ENCODE results near the gene TMEM223. TPM values are rescaled to one million over a fixed set of nuclear protein-coding genes. Genes with fewer than 3 reads are reported as not detected.

TMEM223 gene
- polyA plus RNA-seq, 1 donor from 2014 or later = 16.5 TPM

- H3K9ac ChIP-seq (ENCODE audit: low read length) = no peak overlapping the region
Observed at GRCh38 chr11:62788991-62789390, 2.8 kb downstream of the TMEM223 start.

GRCh38 chr11:62787005-62787759 lies 4.6 kb downstream of the TMEM223 start, which contains the start of gene TMEM179B:
Gene TMEM179B (plus strand): TSS chr11:62787402. CDS start chr11:62787432, 30 bp downstream.
- TF ChIP-seq SMC3 (conservative IDR thresholded peaks at IDR 0.05; ENCODE audit: poor library complexity) (peak; percentile 52), CTCF (IDR thresholded peaks at IDR 0.05; ENCODE audit: poor library complexity, severe bottlenecking) (peak; percentile 59), TAF1 (IDR thresholded peaks at IDR 0.05; ENCODE audit: low read depth) (peak; percentile 66), EZH2 (IDR thresholded peaks at IDR 0.05; ENCODE audit: borderline replicate concordance, insufficient read depth, low read length, poor library complexity, severe bottlenecking) (no peak), MXI1 (conservative IDR thresholded peaks at IDR 0.05; ENCODE audit: poor library complexity, severe bottlenecking) (peak; percentile 87), RAD21 (conservative IDR thresholded peaks at IDR 0.05) (peak; percentile 41), EP300 (conservative IDR thresholded peaks at IDR 0.05; ENCODE audit: poor library complexity, severe bottlenecking) (peak; percentile 56), POLR2AphosphoS5 (IDR thresholded peaks at IDR 0.05) (peak; percentile 97), REST (IDR thresholded peaks at IDR 0.05; ENCODE audit: borderline replicate concordance) (peak; percentile 69)
- Histone ChIP-seq H3F3A (ENCODE audit: insufficient read depth, low read length, poor library complexity, severe bottlenecking) (peaks cover 2% of the 10 kb centered on the region), H2AFZ (ENCODE audit: low read depth, low read length) (peak within 1 kb of the TSS; percentile 63), H3K9me2 (ENCODE audit: insufficient read depth, low read length) (no peaks in the 10 kb centered on the region), H3K4me2 (ENCODE audit: low read length) (peak within 1 kb of the TSS; percentile 56), H4K20me1 (ENCODE audit: insufficient read depth) (no peaks in the 10 kb centered on the region), H3K27me3 (ENCODE audit: insufficient read depth, low read depth, low read length) (no peaks in the 10 kb centered on the region), H3K79me2 (replicated peaks; ENCODE audit: insufficient read depth, low read length) (peaks cover 10% of the 10 kb centered on the region), H3K9ac (ENCODE audit: low read length) (peak within 1 kb of the TSS; percentile 87), H3K27ac (ENCODE audit: low read length) (peak within 1 kb of the TSS; percentile 88), H3K36me3 (ENCODE audit: insufficient read depth, low read length) (no peaks in the 10 kb centered on the region), H3K9me3 (ENCODE audit: low read length) (no peaks in the 10 kb centered on the region), H3K4me3 (ENCODE audit: low read length) (peak within 1 kb of the TSS; percentile 90)

More at GRCh38 chr11:62788991-62789390, 2.8 kb downstream of the TMEM223 start:
- H2AFZ ChIP-seq (ENCODE audit: low read depth, low read length) = no peak overlapping the region
- H3K27ac ChIP-seq (ENCODE audit: low read length) = no peak overlapping the region
- no peaks in the 10 kb centered on the region for H3K27me3 ChIP-seq (ENCODE audit: insufficient read depth, low read depth, low read length)
- TF ChIP-seq RAD21 (conservative IDR thresholded peaks at IDR 0.05) = no peak
- TF ChIP-seq SMC3 (conservative IDR thresholded peaks at IDR 0.05; ENCODE audit: poor library complexity) = no peak
- peaks cover 10% of the 10 kb centered on the region for H3K79me2 ChIP-seq (replicated peaks; ENCODE audit: insufficient read depth, low read length)
- no peak overlapping the region for H3K4me2 ChIP-seq (ENCODE audit: low read length)
- H3K4me3 ChIP-seq (ENCODE audit: low read length) = peak overlapping the region; percentile 21
- H3K36me3 ChIP-seq (ENCODE audit: insufficient read depth, low read length) = no peaks in the 10 kb centered on the region
- H3K9me2 ChIP-seq (ENCODE audit: insufficient read depth, low read length) = no peaks in the 10 kb centered on the region
- H4K20me1 ChIP-seq (ENCODE audit: insufficient read depth) = no peaks in the 10 kb centered on the region
- no peaks in the 10 kb centered on the region for H3K9me3 ChIP-seq (ENCODE audit: low read length)
- peaks cover 3% of the 10 kb centered on the region for H3F3A ChIP-seq (ENCODE audit: insufficient read depth, low read length, poor library complexity, severe bottlenecking)

Data from neural cell (in vitro differentiated cells).